ENCODE results near the gene PCDHGB6.
"Not testable (repeated sequence)": the region's sequence is repeated elsewhere in the genome, so short reads cannot be mapped to it uniquely, and the experiment has no call there.

PCDHGB6 gene

GRCh38 chr5:141419074-141419880 lies 11.5 kb downstream of the PCDHGB6 start:
- DNase-seq (ENCODE audit: low read depth) = no peak

- no peak for DNase-seq (ENCODE audit: low read depth)
Observed at GRCh38 chr5:141420855-141421488, 13.2 kb downstream of the PCDHGB6 start, which contains the start of gene PCDHGA11. PCDHGA11 (plus strand) TSS chr5:141421051; CDS start chr5:141421228, 177 bp downstream.

- DNase-seq (ENCODE audit: low read depth) = no peak
Observed at GRCh38 chr5:141421489-141421855, 13.7 kb downstream of the PCDHGB6 start.

- DNase-seq (ENCODE audit: low read depth) = no peak
Observed at GRCh38 chr5:141422742-141423291, 15.0 kb downstream of the PCDHGB6 start.

- DNase-seq (ENCODE audit: low read depth) = no peak
Observed at GRCh38 chr5:141427783-141428426, 20.1 kb downstream of the PCDHGB6 start.

GRCh38 chr5:141430332-141431113 lies 22.7 kb downstream of the PCDHGB6 start, which contains the start of gene PCDHGA12:
PCDHGA12 (plus strand) TSS chr5:141430507; CDS start chr5:141430760, 253 bp downstream.
- DNase-seq (ENCODE audit: low read depth) = no peak

GRCh38 chr5:141431286-141431685 lies 23.5 kb downstream of the PCDHGB6 start:
- DNase-seq (ENCODE audit: low read depth) = no peak

GRCh38 chr5:141432308-141432707 lies 24.5 kb downstream of the PCDHGB6 start:
- DNase-seq (ENCODE audit: low read depth) = not testable (repeated sequence)

GRCh38 chr5:141432726-141433125 lies 24.9 kb downstream of the PCDHGB6 start:
- not testable (repeated sequence) for DNase-seq (ENCODE audit: low read depth)

- DNase-seq (ENCODE audit: low read depth) = no peak
Observed at GRCh38 chr5:141434006-141434405, 26.2 kb downstream of the PCDHGB6 start.

GRCh38 chr5:141437221-141437620 lies 29.4 kb downstream of the PCDHGB6 start:
- DNase-seq (ENCODE audit: low read depth) = no peak

- DNase-seq (ENCODE audit: low read depth) = no peak
Observed at GRCh38 chr5:141439411-141440141, 31.8 kb downstream of the PCDHGB6 start.

- no peak for DNase-seq (ENCODE audit: low read depth)
Observed at GRCh38 chr5:141440341-141440740, 32.5 kb downstream of the PCDHGB6 start.

GRCh38 chr5:141441571-141442170 lies 33.9 kb downstream of the PCDHGB6 start:
- DNase-seq (ENCODE audit: low read depth) = no peak
